DMS 273 treated with DMSO at 0.1 percent for 48 hours (cell line): ENCODE results near the gene BTRC.

Experiments used
- DNase-seq: peaks from one replicate; lab custom pipeline; 2025; lab: John Stamatoyannopoulos, UW

BTRC gene

GRCh38 chr10:101569323-101569621, 215.3 kb downstream of the BTRC start:
- DNase-seq, result no peak

- DNase-seq, result peak; percentile 15
Measured at GRCh38 chr10:101569622-101570427, 215.9 kb downstream of the BTRC start.

GRCh38 chr10:101570428-101571270, 216.7 kb downstream of the BTRC start:
- no peak for DNase-seq

GRCh38 chr10:101571271-101571925, 217.4 kb downstream of the BTRC start:
- no peak for DNase-seq

GRCh38 chr10:101572126-101572525, 218.2 kb downstream of the BTRC start:
- no peak for DNase-seq

- no peak for DNase-seq
Measured at GRCh38 chr10:101572785-101573184, 218.8 kb downstream of the BTRC start.

GRCh38 chr10:101573885-101574753, 220.2 kb downstream of the BTRC start:
- DNase-seq, result no peak

- DNase-seq, result no peak
Measured at GRCh38 chr10:101575091-101575490, 221.1 kb downstream of the BTRC start.

- DNase-seq, result no peak
Measured at GRCh38 chr10:101575580-101576210, 221.7 kb downstream of the BTRC start.

GRCh38 chr10:101576211-101576863, 222.4 kb downstream of the BTRC start:
- DNase-seq, result no peak

GRCh38 chr10:101577121-101577871, 223.3 kb downstream of the BTRC start:
- no peak for DNase-seq

GRCh38 chr10:101578192-101578591, 224.2 kb downstream of the BTRC start:
- DNase-seq, result no peak

GRCh38 chr10:101578803-101579515, 225.0 kb downstream of the BTRC start:
- no peak for DNase-seq

- DNase-seq, result no peak
Measured at GRCh38 chr10:101579516-101579870, 225.5 kb downstream of the BTRC start.

- no peak for DNase-seq
Measured at GRCh38 chr10:101580486-101581399, 226.8 kb downstream of the BTRC start.

- no peak for DNase-seq
Measured at GRCh38 chr10:101585841-101586240, 231.9 kb downstream of the BTRC start.

- DNase-seq, result peak; percentile 70
Measured at GRCh38 chr10:101587725-101588653, 234.0 kb downstream of the BTRC start, which contains the start of the genes DPCD and POLL. TSS of gene DPCD (plus strand) at chr10:101588321. CDS start at chr10:101588337, 16 bp downstream. TSS of gene POLL (minus strand) at chr10:101588257. CDS start at chr10:101587360, 897 bp downstream.
